Gastrocnemius medialis (tissue), 4 donors: ENCODE results near the gene R3HCC1L.

Experiments used
- CTCF ChIP-seq, 5 experiments: fragments of 450-650 bp in 3 of 5; fragments of 200-600 bp in 2 of 5; sonication (generic) in 2 of 5; IDR thresholded peaks in 4 of 5; conservative IDR thresholded peaks in 1 of 5; 1 replicate in 4 of 5; 2 replicates in 1 of 5; pipeline ENCODE4 v1.5.1; 2016 to 2019; ENCODE audit warnings: antibody characterized with exemption in 5 of 5, mild to moderate bottlenecking in 3 of 5, moderate library complexity in 3 of 5
- POLR2A ChIP-seq, 2 donors: fragments of 450-650 bp; IDR thresholded peaks; one replicate each; pipeline ENCODE4 v1.6.1; 2017; ENCODE audit warnings: antibody characterized with exemption in 2 of 2, mild to moderate bottlenecking in 2 of 2, moderate library complexity in 2 of 2

- TF ChIP-seq CTCF (IDR thresholded peaks at IDR 0.05 in 4 of 5, conservative IDR thresholded peaks at IDR 0.05 in 1 of 5) (no peak), POLR2A (IDR thresholded peaks at IDR 0.05) (no peak)
These were observed 137.8 kb downstream of the R3HCC1L start for GRCh38 chr10:98272245-98272644.
